ENCODE measurements around the gene FGB.

DNA sequence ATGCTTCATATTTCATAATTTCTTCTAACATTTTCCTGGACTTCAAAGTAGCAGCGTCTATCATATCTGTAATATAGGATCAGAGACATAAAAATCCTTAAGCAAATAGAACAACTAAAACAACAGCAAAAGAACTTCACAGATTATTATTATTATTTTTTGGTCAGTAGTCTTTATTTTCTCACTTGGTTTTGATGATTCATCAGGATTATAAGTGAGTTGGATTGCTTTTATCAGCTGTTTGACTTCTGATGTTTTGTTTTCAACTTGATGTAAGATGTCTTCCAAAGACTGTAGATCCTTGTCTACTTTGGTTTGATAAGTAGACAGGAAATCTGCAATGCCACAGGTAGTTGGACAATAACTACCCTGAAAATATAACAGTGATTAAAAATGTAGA is 49.0 kb downstream of the FGB start:
- TF ChIP-seq CTCF (IDR thresholded peaks at IDR 0.05) (no peak), POLR2A (IDR thresholded peaks at IDR 0.05) (no peak), EP300 (IDR thresholded peaks at IDR 0.05) (no peak), POLR2AphosphoS5 (IDR thresholded peaks at IDR 0.05) (no peak)
